Suprapubic skin (tissue), 4 donors: ENCODE results near the gene IL1RAPL2. TPM values are rescaled to one million over a fixed set of nuclear protein-coding genes. Genes with fewer than 3 reads are reported as not detected.

Source experiments
- DNase-seq, 2 donors: peaks; one replicate each; pipeline ENCODE4 v3.0.0-alpha.2; 2019; ENCODE audit warnings: low spot score in 2 of 2
- H3K27ac ChIP-seq: fragments of 200-600 bp; sonication (generic); one replicate; pipeline ENCODE4 v1.5.1; 2019
- H3K27me3 ChIP-seq: fragments of 200-600 bp; sonication (generic); one replicate; pipeline ENCODE4 v1.5.1; 2019
- H3K36me3 ChIP-seq: fragments of 200-600 bp; sonication (generic); one replicate; pipeline ENCODE4 v1.5.1; 2019
- H3K4me1 ChIP-seq: fragments of 200-600 bp; sonication (generic); one replicate; pipeline ENCODE4 v1.5.1; 2019
- H3K4me3 ChIP-seq: fragments of 200-600 bp; sonication (generic); one replicate; pipeline ENCODE4 v1.5.1; 2019; ENCODE audit warnings: mild to moderate bottlenecking
- H3K9me3 ChIP-seq: fragments of 200-600 bp; sonication (generic); one replicate; pipeline ENCODE4 v1.5.1; 2019
- CTCF ChIP-seq, 2 donors: fragments of 200-600 bp in 1 of 2; fragments of 450-650 bp in 1 of 2; sonication (generic) in 1 of 2; IDR thresholded peaks; one replicate each; pipeline ENCODE4 v1.5.1; 2016 to 2019; ENCODE audit warnings: antibody characterized with exemption in 2 of 2, mild to moderate bottlenecking in 1 of 2, moderate library complexity in 1 of 2
- EP300 ChIP-seq: sonication (generic); formaldehyde crosslinking; IDR thresholded peaks from one replicate; pipeline ENCODE4 v1.6.1; 2017; ENCODE audit warnings: antibody characterized with exemption
- POLR2A ChIP-seq, 2 donors: fragments of 450-650 bp; IDR thresholded peaks; one replicate each; pipeline ENCODE4 v1.6.1; 2017; ENCODE audit warnings: antibody characterized with exemption in 2 of 2, mild to moderate bottlenecking in 2 of 2, moderate library complexity in 2 of 2
- POLR2AphosphoS5 ChIP-seq, 3 donors: sonication (generic); formaldehyde crosslinking; IDR thresholded peaks; one replicate each; pipeline ENCODE4 v1.6.1; 2017; ENCODE audit warnings: antibody characterized with exemption in 3 of 3
- WGBS: methylation state at CpG from one replicate; pipeline ENCODE4 v1.1.5; 2018; 5-methylcytosine and 5-hydroxymethylcytosine counted together
- total RNA-seq, 4 donors: library from RNA; depleted of rRNA; stranded (reverse); fragments of >200 nt; gene quantifications; one replicate each; pipeline ENCODE4 v1.1.0, GENCODE V29; 2016

Gene IL1RAPL2
- total RNA-seq, 4 donors from 2014 or later, result 0.21 to 0.42 (median 0.25) TPM; not detected in 1

- H3K27ac ChIP-seq, result no peak overlapping the region
- 54% methylated on average over 2 of the region's 2 CpGs for WGBS
- H3K4me1 ChIP-seq, result no peaks in the 10 kb centered on the region
- no peak overlapping the region for H3K4me3 ChIP-seq
- no peaks in the 10 kb centered on the region for H3K27me3 ChIP-seq
- no peak for DNase-seq
- no peaks in the 10 kb centered on the region for H3K9me3 ChIP-seq
- no peaks in the 10 kb centered on the region for H3K36me3 ChIP-seq
- no peak for TF ChIP-seq POLR2A (IDR thresholded peaks at IDR 0.05)
- TF ChIP-seq POLR2AphosphoS5 (IDR thresholded peaks at IDR 0.05), result no peak
- no peak for TF ChIP-seq CTCF (IDR thresholded peaks at IDR 0.05)
- no peak for TF ChIP-seq EP300
Measured at GRCh38 chrX:104806346-104806745, 240.3 kb downstream of the IL1RAPL2 start.

GRCh38 chrX:104833401-104833800 is 267.4 kb downstream of the IL1RAPL2 start:
- DNase-seq, result no peak
- Histone ChIP-seq H3K27me3 (no peaks in the 10 kb centered on the region), H3K27ac (no peak overlapping the region), H3K4me3 (no peak overlapping the region), H3K9me3 (no peaks in the 10 kb centered on the region), H3K36me3 (no peaks in the 10 kb centered on the region), H3K4me1 (no peaks in the 10 kb centered on the region)
- TF ChIP-seq POLR2AphosphoS5 (IDR thresholded peaks at IDR 0.05), result no peak
- TF ChIP-seq CTCF (IDR thresholded peaks at IDR 0.05), result no peak
- no peak for TF ChIP-seq EP300
- TF ChIP-seq POLR2A (IDR thresholded peaks at IDR 0.05), result no peak
- 34% methylated on average over 2 of the region's 2 CpGs for WGBS

GRCh38 chrX:104842646-104843045 is 276.6 kb downstream of the IL1RAPL2 start:
- no peaks in the 10 kb centered on the region for H3K27me3 ChIP-seq
- 73% methylated on average over 2 of the region's 4 CpGs for WGBS
- H3K9me3 ChIP-seq, result no peaks in the 10 kb centered on the region
- no peak overlapping the region for H3K27ac ChIP-seq
- H3K4me3 ChIP-seq, result no peak overlapping the region
- DNase-seq, result no peak
- H3K4me1 ChIP-seq, result no peaks in the 10 kb centered on the region
- TF ChIP-seq EP300 (no peak), POLR2A (IDR thresholded peaks at IDR 0.05) (no peak), POLR2AphosphoS5 (IDR thresholded peaks at IDR 0.05) (no peak), CTCF (IDR thresholded peaks at IDR 0.05) (no peak)
- H3K36me3 ChIP-seq, result no peaks in the 10 kb centered on the region

- Histone ChIP-seq H3K4me1 (no peaks in the 10 kb centered on the region), H3K9me3 (no peaks in the 10 kb centered on the region), H3K27me3 (no peaks in the 10 kb centered on the region), H3K4me3 (no peak overlapping the region), H3K27ac (no peak overlapping the region), H3K36me3 (no peaks in the 10 kb centered on the region)
- TF ChIP-seq EP300 (no peak), POLR2AphosphoS5 (IDR thresholded peaks at IDR 0.05) (no peak), CTCF (IDR thresholded peaks at IDR 0.05) (no peak), POLR2A (IDR thresholded peaks at IDR 0.05) (no peak)
- no peak for DNase-seq
- 86% methylated on average over 1 of the region's 1 CpG for WGBS
Measured at GRCh38 chrX:104852241-104852640, 286.2 kb downstream of the IL1RAPL2 start.

GRCh38 chrX:104854188-104854587 is 288.2 kb downstream of the IL1RAPL2 start:
- no peak for DNase-seq
- Histone ChIP-seq H3K4me3 (no peak overlapping the region), H3K27me3 (no peaks in the 10 kb centered on the region), H3K4me1 (no peaks in the 10 kb centered on the region), H3K27ac (no peak overlapping the region), H3K9me3 (no peaks in the 10 kb centered on the region), H3K36me3 (no peaks in the 10 kb centered on the region)
- no peak for TF ChIP-seq EP300
- no peak for TF ChIP-seq POLR2AphosphoS5 (IDR thresholded peaks at IDR 0.05)
- TF ChIP-seq POLR2A (IDR thresholded peaks at IDR 0.05), result no peak
- TF ChIP-seq CTCF (IDR thresholded peaks at IDR 0.05), result no peak
